Astrocyte (in vitro differentiated cells and primary cell): ENCODE results near the gene ESPNL. TPM values are rescaled to one million over a fixed set of nuclear protein-coding genes. Genes with fewer than 3 reads are reported as not detected.

ENCODE experiments used
- DNase-seq: peaks from one replicate; pipeline ENCODE4 v3.0.0-alpha.2; 2010; ENCODE audit warnings: low read depth
- FAIRE-seq: peaks from 2 replicates; lab custom pipeline; 2011; peaks lifted over from hg19 to GRCh38; lab: Jason Lieb, UNC
- H2AFZ ChIP-seq: 2 replicates; pipeline ENCODE4 v1.6.0; 2012; ENCODE audit warnings: low read depth, low read length, inconsistent platforms
- H3K27ac ChIP-seq: 2 replicates; pipeline ENCODE4 v1.5.1; 2011; ENCODE audit warnings: low read depth, low read length, inconsistent platforms
- H3K27me3 ChIP-seq: 2 replicates; pipeline ENCODE4 v1.6.0; 2011; ENCODE audit warnings: low read length, inconsistent platforms; ENCODE audit not compliant: insufficient read depth
- H3K36me3 ChIP-seq: 2 replicates; pipeline ENCODE4 v1.5.1; 2011; ENCODE audit warnings: low read length, inconsistent platforms; ENCODE audit not compliant: insufficient read depth
- H3K4me1 ChIP-seq: 2 replicates; pipeline ENCODE4 v1.5.1; 2011; ENCODE audit warnings: low read length, inconsistent platforms; ENCODE audit not compliant: insufficient read depth
- H3K4me2 ChIP-seq: 2 replicates; pipeline ENCODE4 v1.6.0; 2012; ENCODE audit warnings: low read length, inconsistent platforms
- H3K4me3 ChIP-seq: 2 replicates; pipeline ENCODE4 v1.5.1; 2011; ENCODE audit warnings: low read depth, mild to moderate bottlenecking, low read length, inconsistent platforms; ENCODE audit not compliant: insufficient read depth
- H3K79me2 ChIP-seq: 2 replicates; pipeline ENCODE4 v1.6.0; 2012; ENCODE audit warnings: mild to moderate bottlenecking, low read length, inconsistent platforms; ENCODE audit not compliant: insufficient read depth
- H3K9ac ChIP-seq: 2 replicates; pipeline ENCODE4 v1.6.0; 2012; ENCODE audit warnings: mild to moderate bottlenecking, low read length, inconsistent platforms
- H3K9me3 ChIP-seq: 2 replicates; pipeline ENCODE4 v1.5.1; 2012; ENCODE audit warnings: low read depth, mild to moderate bottlenecking, low read length, inconsistent platforms; ENCODE audit not compliant: insufficient read depth
- H4K20me1 ChIP-seq: 2 replicates; pipeline ENCODE4 v1.6.0; 2012; ENCODE audit warnings: low read length, inconsistent platforms; ENCODE audit not compliant: insufficient read depth
- H3K27ac Mint-ChIP-seq: one replicate; pipeline ENCODE4 v1.8.0; 2021; ENCODE audit warnings: mild to moderate bottlenecking, mixed read lengths; ENCODE audit not compliant: unreplicated experiment
- H3K27me3 Mint-ChIP-seq: one replicate; pipeline ENCODE4 v1.8.0; 2021; ENCODE audit warnings: low read depth, mixed read lengths; ENCODE audit not compliant: unreplicated experiment
- H3K36me3 Mint-ChIP-seq: one replicate; pipeline ENCODE4 v1.8.0; 2021; ENCODE audit warnings: low read depth, mixed read lengths; ENCODE audit not compliant: unreplicated experiment
- H3K4me1 Mint-ChIP-seq: one replicate; pipeline ENCODE4 v1.8.0; 2021; ENCODE audit warnings: low read depth, mixed read lengths; ENCODE audit not compliant: unreplicated experiment
- H3K4me3 Mint-ChIP-seq: one replicate; pipeline ENCODE4 v1.8.0; 2021; ENCODE audit warnings: mild to moderate bottlenecking, moderate library complexity, mixed read lengths; ENCODE audit not compliant: unreplicated experiment
- H3K9me3 Mint-ChIP-seq: one replicate; pipeline ENCODE4 v1.8.0; 2021; ENCODE audit warnings: mild to moderate bottlenecking, mixed read lengths; ENCODE audit not compliant: unreplicated experiment
- EZH2 ChIP-seq: IDR thresholded peaks from 2 replicates; pipeline ENCODE4 v1.6.1; 2012; ENCODE audit warnings: mild to moderate bottlenecking, low read length, inconsistent platforms; ENCODE audit not compliant: insufficient read depth
- total RNA-seq: library from RNA; stranded (reverse); gene quantifications from 2 replicates; pipeline ENCODE4 v1.2.1, GENCODE V29; 2021
- TF ChIP-seq, protein P1 (sequence below): IDR thresholded peaks from 2 replicates; pipeline ENCODE4 v1.5.1; 2011; ENCODE audit warnings: low read depth, mild to moderate bottlenecking, inconsistent platforms, low read length, moderate library complexity; ENCODE audit not compliant: insufficient read depth

Gene ESPNL
- total RNA-seq, 1 donor from 2014 or later, result not detected

DNA sequence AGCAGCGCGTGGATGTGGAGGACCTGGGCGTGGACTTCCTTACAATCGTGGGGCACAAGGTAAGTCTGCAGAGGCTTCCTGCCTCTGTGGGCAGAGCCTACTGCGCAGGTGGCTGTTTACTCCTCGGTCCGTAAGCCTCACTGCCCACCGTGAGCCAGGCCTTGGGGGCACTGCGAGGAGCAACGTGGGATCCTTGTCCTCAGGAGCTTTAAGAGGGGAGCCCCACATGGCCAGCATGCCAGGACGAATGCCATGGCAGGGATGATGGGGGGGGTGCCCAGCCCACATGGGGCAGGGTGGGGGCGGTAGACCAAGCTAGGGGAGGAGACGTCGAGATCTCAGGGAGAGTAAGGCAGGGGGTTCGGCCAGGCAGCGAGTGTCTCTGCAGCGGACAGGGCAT is 18.0 kb upstream of the ESPNL start:
- H3K9ac ChIP-seq, result no peak overlapping the region
- no peak for TF ChIP-seq EZH2
- TF ChIP-seq, protein P1, sequence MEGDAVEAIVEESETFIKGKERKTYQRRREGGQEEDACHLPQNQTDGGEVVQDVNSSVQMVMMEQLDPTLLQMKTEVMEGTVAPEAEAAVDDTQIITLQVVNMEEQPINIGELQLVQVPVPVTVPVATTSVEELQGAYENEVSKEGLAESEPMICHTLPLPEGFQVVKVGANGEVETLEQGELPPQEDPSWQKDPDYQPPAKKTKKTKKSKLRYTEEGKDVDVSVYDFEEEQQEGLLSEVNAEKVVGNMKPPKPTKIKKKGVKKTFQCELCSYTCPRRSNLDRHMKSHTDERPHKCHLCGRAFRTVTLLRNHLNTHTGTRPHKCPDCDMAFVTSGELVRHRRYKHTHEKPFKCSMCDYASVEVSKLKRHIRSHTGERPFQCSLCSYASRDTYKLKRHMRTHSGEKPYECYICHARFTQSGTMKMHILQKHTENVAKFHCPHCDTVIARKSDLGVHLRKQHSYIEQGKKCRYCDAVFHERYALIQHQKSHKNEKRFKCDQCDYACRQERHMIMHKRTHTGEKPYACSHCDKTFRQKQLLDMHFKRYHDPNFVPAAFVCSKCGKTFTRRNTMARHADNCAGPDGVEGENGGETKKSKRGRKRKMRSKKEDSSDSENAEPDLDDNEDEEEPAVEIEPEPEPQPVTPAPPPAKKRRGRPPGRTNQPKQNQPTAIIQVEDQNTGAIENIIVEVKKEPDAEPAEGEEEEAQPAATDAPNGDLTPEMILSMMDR, result no peak
- H3K4me3 ChIP-seq, result no peak overlapping the region
- H3K4me1 ChIP-seq, result no peaks in the 10 kb centered on the region
- Mint-ChIP-seq H3K4me3 (no peak overlapping the region), H3K27ac (no peak overlapping the region), H3K36me3 (peaks cover 39% of the 10 kb centered on the region), H3K27me3 (no peaks in the 10 kb centered on the region), H3K9me3 (peaks cover 6% of the 10 kb centered on the region), H3K4me1 (no peaks in the 10 kb centered on the region)
- H3K79me2 ChIP-seq, result no peaks in the 10 kb centered on the region
- H2AFZ ChIP-seq, result no peak overlapping the region
- DNase-seq (no peak), FAIRE-seq (no peak)
- H3K9me3 ChIP-seq, result no peaks in the 10 kb centered on the region
- no peaks in the 10 kb centered on the region for H3K27me3 ChIP-seq
- no peaks in the 10 kb centered on the region for H4K20me1 ChIP-seq
- no peak overlapping the region for H3K4me2 ChIP-seq
- no peak overlapping the region for H3K27ac ChIP-seq
- no peaks in the 10 kb centered on the region for H3K36me3 ChIP-seq

DNA sequence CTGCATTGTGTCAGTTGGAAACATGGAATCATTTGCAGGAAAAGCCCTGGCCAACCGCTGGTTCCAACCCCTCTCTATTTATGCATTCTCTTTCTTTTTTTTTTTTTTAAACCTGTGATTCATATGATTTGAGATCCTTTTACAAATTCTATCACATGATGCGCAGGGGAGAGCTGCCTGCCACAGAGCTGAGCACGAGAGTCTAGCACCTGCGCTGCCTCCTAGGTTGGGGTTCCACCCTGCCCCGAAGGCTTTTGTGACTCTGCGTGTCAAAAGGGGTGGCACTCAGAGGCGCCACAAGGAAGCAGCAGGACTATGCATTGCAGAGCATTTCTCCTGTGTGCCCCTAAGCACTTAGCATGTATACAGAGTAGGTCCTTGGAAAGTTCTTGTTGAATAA is 17.3 kb upstream of the ESPNL start:
- H3K27me3 Mint-ChIP-seq, result no peaks in the 10 kb centered on the region
- no peaks in the 10 kb centered on the region for H4K20me1 ChIP-seq
- no peak overlapping the region for H3K9ac ChIP-seq
- no peak overlapping the region for H3K4me3 Mint-ChIP-seq
- peaks cover 6% of the 10 kb centered on the region for H3K9me3 Mint-ChIP-seq
- H3K36me3 ChIP-seq, result no peaks in the 10 kb centered on the region
- H3K4me2 ChIP-seq, result no peak overlapping the region
- FAIRE-seq, result no peak
- DNase-seq, result no peak
- H3K27ac Mint-ChIP-seq, result no peak overlapping the region
- H3K36me3 Mint-ChIP-seq, result peaks cover 36% of the 10 kb centered on the region
- H3K79me2 ChIP-seq, result no peaks in the 10 kb centered on the region
- H2AFZ ChIP-seq, result no peak overlapping the region
- H3K27ac ChIP-seq, result no peak overlapping the region
- TF ChIP-seq EZH2, result no peak
- TF ChIP-seq, protein P1, result no peak
- no peak overlapping the region for H3K4me3 ChIP-seq
- no peaks in the 10 kb centered on the region for H3K4me1 Mint-ChIP-seq
- H3K9me3 ChIP-seq, result no peaks in the 10 kb centered on the region
- no peaks in the 10 kb centered on the region for H3K27me3 ChIP-seq
- no peaks in the 10 kb centered on the region for H3K4me1 ChIP-seq

DNA sequence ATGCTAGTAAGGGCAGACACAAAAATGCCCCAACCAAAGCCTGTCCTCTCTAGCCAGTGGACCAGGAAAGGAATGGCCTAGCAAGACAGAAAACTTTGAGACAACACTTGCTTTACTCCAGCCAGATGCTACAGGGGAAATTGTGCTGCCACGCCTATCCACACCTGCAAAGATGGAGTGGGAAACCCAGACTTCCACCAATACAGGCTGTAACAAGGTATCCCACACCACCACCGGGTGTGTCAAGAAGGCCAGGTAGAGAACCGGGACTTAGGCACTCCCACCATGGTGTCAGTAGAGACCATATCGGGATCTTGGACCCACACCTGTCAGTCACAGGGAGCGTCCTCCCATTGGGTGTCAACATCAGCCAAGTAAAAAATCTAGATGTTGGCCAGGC is 16.2 kb upstream of the ESPNL start:
- H3K9ac ChIP-seq, result no peak overlapping the region
- no peaks in the 10 kb centered on the region for H3K36me3 ChIP-seq
- no peaks in the 10 kb centered on the region for H3K79me2 ChIP-seq
- no peak for FAIRE-seq
- H3K27ac ChIP-seq, result no peak overlapping the region
- H3K9me3 Mint-ChIP-seq, result peaks cover 6% of the 10 kb centered on the region
- H3K27ac Mint-ChIP-seq, result no peak overlapping the region
- H3K4me1 Mint-ChIP-seq, result no peaks in the 10 kb centered on the region
- H3K27me3 Mint-ChIP-seq, result no peaks in the 10 kb centered on the region
- H3K36me3 Mint-ChIP-seq, result peaks cover 33% of the 10 kb centered on the region
- no peak overlapping the region for H2AFZ ChIP-seq
- DNase-seq, result no peak
- TF ChIP-seq EZH2, result no peak
- TF ChIP-seq, protein P1, result no peak
- no peaks in the 10 kb centered on the region for H3K4me1 ChIP-seq
- no peaks in the 10 kb centered on the region for H4K20me1 ChIP-seq
- no peak overlapping the region for H3K4me2 ChIP-seq
- no peaks in the 10 kb centered on the region for H3K27me3 ChIP-seq
- H3K9me3 ChIP-seq, result no peaks in the 10 kb centered on the region
- no peak overlapping the region for H3K4me3 Mint-ChIP-seq
- H3K4me3 ChIP-seq, result no peak overlapping the region
